HG02870 (cell line): ENCODE results near the gene TSPAN7.

ENCODE experiments used
- ATAC-seq: cut with Tn5 transposase; IDR thresholded peaks from one replicate; pipeline ENCODE4 v1.9.1; 2021; ENCODE audit warnings: mild to moderate bottlenecking, moderate library complexity; ENCODE audit not compliant: unreplicated experiment

The TSPAN7 gene

DNA sequence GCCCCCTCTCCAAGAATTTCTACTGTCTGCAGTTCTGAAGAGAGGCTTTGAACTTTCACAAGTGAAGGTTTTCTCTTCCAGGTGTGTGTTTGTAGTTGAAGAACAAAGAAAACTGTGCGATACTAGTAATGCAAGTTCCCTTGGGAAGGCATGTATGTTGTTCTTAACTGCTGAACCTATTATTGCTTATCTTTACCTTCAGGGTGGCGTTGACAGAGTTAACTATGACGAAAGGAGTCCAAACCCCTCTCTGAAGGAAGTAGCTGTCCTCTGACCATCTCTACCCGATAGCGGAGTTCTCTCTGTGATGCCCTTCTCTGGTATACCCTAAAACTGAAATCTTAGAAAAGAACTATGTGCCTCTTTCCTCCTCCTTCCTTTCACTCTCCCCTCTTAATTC, 79.9 kb downstream of the TSPAN7 start:
- ATAC-seq = no peak

DNA sequence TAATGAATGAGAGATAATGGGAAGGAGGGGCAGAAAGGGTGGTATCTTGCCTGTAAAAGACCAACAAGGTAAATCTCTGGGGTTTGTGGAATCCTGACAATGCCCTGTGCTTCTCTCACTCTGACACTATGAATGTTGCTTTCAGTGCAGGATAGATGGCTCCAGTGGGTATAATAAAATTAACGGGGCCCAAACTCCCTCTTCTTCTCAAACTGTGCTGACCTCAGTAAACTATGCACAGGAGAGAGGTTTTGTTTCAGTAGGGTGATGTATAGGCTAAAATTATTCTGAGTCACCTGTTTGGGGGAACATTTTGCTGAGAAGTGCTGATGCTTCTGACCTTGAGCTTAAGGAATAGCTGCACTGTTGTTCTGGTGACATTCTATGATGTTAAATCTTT, 82.6 kb downstream of the TSPAN7 start:
- ATAC-seq = no peak

GRCh38 chrX:38646129-38646528, 84.8 kb downstream of the TSPAN7 start:
- ATAC-seq = no peak

DNA sequence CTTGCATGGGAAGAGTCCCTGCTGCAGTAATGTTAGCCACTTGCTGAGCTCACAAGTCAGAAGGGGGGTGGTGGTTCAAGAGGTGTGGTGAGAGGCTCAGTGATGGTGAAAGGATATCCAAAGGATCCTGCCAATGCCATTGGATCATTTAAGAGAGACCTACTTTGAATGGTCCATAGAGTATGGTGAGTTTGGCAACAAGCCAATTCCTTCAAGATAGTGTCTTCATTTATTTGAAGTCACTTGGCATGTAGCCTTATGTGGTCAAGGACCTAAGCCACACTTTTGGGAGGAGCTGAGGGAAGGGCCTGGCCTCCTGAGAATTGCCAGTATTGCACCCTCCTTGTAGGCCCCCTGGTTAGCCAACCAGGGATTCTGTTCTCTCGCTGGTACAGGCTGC, 87.9 kb downstream of the TSPAN7 start:
- no peak for ATAC-seq

DNA sequence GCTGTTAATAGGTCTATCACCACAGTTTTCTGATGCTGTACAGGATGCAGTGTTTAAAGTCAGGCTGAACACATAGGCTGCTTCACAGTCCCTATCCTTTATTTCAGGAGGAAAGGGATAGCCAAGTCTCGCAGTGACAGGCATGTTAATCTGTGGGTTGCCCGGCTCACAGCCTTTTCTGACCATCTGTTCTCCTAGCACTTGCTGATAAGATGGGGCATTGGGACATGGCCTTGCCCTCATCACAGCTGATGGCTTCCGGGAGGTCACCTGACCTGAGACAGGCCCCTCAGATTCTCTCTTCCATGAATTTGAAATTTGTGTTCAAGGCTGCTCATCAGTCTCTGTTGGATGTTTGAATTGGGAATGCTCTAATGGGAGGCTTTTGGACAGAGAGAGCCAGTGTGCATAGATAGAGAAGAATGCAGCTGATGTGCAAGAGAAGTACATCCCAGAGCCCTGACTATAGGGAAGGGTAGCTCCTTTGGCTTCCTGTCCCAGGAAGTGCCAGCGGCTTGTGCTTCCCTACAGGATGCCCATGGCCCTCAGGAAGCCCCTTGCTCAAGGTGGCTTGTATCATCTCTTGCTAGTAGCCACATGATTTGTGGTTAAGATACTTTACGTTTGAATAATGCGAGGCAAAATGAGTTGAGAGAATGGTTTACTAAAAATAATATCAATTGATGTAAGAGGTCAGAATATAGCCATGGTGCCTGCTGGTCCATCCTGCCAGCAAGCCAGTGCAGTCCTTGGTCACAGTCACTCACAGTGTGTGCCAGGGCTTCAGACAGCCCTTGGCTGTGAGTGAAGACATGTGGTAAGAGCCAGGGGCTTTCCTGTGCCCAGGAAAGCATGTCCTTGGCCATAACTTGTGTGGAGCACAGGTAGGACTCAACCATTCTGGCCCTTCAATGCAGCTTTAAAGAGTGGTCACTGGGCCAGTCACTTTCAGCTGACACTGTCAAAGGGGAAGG, 88.6 kb downstream of the TSPAN7 start:
- ATAC-seq = no peak

GRCh38 chrX:38651625-38652601, 90.6 kb downstream of the TSPAN7 start:
- no peak for ATAC-seq

DNA sequence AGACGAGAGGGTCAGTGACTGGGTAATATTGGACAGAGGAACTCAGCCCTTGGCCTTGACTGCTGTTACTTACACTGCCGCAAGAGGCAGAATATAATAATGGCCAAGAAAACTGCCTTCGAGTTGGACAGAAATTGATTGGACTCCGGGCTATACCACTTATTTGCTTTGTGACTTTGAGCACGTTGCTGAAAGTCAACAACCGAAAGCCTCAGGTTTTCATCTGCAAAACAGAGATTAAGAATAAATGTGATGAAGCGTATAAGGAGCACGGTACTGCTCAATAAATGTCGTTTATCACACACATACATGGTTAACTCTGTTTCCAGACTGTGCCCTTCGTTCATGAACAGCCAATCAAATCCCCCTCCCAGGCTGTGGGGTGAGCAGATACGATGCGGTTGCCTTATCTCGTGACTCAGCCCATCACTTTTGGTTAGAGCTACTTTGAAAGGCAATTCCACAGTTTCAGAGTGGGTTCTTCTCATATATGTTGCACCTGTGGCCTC, 91.6 kb downstream of the TSPAN7 start:
- no peak for ATAC-seq

- no peak for ATAC-seq
Observed at GRCh38 chrX:38654302-38654701, 93.0 kb downstream of the TSPAN7 start.

GRCh38 chrX:38656350-38656915, 95.1 kb downstream of the TSPAN7 start:
- peak; percentile 45 for ATAC-seq

GRCh38 chrX:38657562-38657961, 96.2 kb downstream of the TSPAN7 start:
- ATAC-seq = peak; percentile 66

GRCh38 chrX:38660395-38661102, 99.2 kb downstream of the TSPAN7 start:
- ATAC-seq = no peak

DNA sequence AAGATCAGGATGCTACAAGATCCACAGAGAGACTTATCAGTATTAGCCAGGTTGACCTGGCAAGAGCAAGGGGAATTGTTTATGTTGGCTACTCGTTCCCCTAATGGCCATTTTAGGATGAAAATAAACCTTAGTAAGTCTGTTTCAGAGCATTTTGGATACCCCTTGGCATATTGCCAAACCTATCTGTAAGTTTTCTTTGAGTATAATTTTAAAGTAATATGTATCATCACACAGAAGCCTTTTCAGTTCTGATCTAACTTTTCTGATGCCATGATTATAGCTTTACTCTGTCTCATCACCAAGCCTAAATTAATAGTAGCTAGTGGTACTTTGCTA, 99.7 kb downstream of the TSPAN7 start:
- no peak for ATAC-seq

DNA sequence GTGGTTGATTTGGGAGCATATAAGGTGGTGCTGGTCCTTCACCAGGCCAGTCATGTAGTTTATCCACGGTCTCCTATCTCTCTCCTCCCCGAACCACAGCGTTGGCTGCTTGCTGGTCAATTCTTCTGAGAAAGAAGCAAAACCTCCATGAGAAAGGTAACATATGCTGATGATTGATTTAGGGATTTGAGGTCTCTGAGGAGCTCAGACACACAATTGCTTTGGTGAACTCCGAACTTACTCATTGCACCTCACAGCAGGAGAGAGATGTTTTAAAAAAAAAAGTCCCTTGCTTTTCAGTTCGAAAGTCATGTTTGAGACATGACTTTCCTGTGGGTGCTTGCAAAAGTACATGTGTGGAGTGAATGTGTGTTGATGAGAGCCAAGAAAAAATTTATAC, 100.2 kb downstream of the TSPAN7 start:
- ATAC-seq = peak; percentile 50

GRCh38 chrX:38662640-38663039, 101.3 kb downstream of the TSPAN7 start:
- ATAC-seq = no peak

- no peak for ATAC-seq
Observed at GRCh38 chrX:38664285-38664684, 102.9 kb downstream of the TSPAN7 start.

- ATAC-seq = no peak
Observed at GRCh38 chrX:38666909-38667308, 105.6 kb downstream of the TSPAN7 start.

DNA sequence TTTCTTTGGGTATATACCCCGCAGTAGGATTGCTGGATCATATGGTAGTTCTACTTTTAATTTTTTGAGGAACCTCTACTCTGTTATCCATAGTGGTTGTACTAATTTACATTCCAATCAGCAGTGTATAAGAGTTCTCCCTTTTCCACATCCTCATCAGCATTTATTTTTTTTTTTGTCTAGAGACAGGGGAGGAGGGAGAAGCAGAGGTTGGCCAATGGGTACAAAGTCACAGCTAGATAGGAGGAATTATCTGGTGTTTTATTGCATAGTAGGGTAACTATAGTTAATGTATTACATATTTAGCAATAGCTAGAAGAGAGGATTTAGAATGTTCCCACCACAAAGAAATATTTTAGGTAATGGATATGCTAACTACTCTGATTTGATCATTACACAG, 107.4 kb downstream of the TSPAN7 start:
- no peak for ATAC-seq

DNA sequence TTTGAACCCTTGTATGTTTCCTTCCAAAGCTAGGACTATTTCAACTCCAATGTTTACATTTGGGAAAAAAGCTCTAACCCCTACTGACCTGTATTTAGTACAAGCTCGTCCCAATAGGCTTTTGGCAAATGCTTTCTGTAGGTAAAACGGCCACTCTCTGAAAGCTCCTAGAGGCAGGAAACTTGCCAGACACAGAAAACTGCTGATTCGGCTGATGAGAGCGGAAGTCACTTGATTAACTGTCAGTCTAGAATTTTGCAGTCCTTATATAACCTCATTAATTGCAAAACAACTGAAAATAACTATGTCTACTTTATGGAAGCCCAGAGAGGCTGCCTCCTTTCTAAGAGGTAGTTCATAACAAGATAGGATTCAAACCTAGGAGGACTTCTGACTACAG, 108.1 kb downstream of the TSPAN7 start:
- no peak for ATAC-seq

GRCh38 chrX:38672646-38673045, 111.3 kb downstream of the TSPAN7 start:
- no peak for ATAC-seq

DNA sequence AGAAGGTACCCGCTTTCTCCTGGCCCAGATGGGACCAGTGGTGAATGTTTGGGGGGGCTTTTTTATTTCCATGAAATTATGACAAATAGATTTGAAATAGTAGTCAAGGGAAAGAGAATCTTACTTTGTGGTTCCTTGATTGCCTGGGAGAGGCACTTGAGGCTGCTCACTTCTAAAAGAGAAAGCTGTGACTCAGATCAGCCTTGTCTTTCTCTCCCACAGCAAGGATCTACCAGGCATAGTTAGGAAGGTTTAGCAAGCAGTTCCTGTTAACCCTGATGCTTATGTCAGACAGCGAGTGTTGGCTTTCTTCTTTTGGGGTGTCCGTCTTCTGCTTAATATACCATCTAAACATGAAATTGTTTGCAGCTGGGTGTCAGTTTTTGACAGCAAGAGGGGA, 114.5 kb downstream of the TSPAN7 start:
- ATAC-seq = no peak

DNA sequence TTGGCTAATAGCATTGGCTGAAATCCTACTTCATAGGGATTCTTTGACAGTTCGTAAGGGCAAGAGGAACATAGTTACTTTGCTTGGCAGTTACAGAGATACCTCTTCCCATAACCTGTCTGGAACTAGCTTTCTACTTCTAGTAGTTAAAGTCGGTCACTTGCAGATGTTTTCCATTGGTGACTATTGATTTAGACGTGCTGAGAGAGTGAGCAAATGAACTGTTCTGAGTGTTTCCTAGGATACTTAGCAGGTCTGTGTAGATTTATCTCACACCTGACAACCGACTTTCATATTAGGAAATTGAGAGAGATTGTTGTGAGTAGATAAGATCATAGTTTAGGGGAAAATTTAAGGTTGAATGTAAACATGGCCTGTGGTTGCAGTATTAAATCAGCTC, 116.8 kb downstream of the TSPAN7 start:
- no peak for ATAC-seq
